Measurements from ENCODE around the gene SHC2. TPM values are rescaled to one million over a fixed set of nuclear protein-coding genes. Genes with fewer than 3 reads are reported as not detected.

The SHC2 gene
- total RNA-seq, 1 experiment from 2014 or later: 6.7 TPM

DNA sequence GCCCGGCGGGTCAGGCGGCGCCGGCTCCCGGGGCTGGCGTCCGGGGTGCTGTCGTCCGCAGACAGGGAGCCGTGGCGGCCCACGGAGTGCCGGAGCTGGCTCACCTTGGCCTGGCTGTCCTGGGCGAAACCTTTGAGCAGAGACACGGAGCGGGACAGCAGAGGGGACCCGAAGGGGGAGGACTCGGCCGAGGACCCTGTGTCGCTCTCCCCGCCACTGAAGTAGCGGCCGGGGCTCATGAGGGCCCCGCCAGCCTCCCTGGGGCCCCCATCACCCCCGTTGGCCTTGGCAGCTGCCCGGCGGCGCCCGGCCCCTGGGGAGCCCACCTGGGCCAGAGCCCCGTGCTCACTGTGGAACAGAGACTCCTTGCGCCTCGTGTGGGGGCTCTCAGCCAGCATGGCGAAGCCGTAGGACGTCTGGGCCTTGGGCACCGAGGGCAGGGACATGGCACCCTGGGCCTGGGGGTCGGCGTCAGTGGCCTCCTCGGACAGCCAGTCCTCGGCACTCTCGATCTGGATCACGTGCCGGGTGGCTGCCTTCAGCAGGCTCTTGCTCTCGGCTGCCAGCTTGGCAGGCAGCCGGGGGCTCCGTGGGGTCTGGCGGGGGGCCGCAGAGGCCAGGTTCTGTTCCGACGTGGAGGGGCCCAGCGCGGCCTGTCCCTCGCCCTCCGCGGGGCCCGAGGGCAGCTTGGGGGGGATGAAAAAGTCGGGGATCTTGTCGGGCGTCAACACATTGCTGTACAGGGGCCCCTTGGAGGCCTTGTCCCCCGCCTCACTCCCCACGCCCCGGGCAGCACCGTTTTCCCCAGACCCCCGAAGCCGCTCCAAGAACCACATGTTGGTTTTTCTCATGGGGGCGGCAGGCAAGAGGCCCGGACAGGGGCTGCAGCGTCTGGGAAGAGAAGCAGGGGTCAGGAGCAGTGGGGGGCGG lies 53.1 kb downstream of the SHC2 start:
- DNase-seq (ENCODE audit: low read depth, low spot score) (no peak), ATAC-seq (no peak)
- ChIA-PET CTCF (no interaction called here), POLR2A (no interaction called here)
- no peak for TF ChIP-seq POLR2AphosphoS5 (IDR thresholded peaks at IDR 0.05; ENCODE audit: low read depth, low read length)
- no peak for TF ChIP-seq TCF7L2 (IDR thresholded peaks at IDR 0.05; ENCODE audit: low read depth, low read length)
- TF ChIP-seq SIN3A (IDR thresholded peaks at IDR 0.05; ENCODE audit: borderline replicate concordance, insufficient read depth, low read depth, low read length): no peak
- TF ChIP-seq, protein P1, sequence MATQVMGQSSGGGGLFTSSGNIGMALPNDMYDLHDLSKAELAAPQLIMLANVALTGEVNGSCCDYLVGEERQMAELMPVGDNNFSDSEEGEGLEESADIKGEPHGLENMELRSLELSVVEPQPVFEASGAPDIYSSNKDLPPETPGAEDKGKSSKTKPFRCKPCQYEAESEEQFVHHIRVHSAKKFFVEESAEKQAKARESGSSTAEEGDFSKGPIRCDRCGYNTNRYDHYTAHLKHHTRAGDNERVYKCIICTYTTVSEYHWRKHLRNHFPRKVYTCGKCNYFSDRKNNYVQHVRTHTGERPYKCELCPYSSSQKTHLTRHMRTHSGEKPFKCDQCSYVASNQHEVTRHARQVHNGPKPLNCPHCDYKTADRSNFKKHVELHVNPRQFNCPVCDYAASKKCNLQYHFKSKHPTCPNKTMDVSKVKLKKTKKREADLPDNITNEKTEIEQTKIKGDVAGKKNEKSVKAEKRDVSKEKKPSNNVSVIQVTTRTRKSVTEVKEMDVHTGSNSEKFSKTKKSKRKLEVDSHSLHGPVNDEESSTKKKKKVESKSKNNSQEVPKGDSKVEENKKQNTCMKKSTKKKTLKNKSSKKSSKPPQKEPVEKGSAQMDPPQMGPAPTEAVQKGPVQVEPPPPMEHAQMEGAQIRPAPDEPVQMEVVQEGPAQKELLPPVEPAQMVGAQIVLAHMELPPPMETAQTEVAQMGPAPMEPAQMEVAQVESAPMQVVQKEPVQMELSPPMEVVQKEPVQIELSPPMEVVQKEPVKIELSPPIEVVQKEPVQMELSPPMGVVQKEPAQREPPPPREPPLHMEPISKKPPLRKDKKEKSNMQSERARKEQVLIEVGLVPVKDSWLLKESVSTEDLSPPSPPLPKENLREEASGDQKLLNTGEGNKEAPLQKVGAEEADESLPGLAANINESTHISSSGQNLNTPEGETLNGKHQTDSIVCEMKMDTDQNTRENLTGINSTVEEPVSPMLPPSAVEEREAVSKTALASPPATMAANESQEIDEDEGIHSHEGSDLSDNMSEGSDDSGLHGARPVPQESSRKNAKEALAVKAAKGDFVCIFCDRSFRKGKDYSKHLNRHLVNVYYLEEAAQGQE (IDR thresholded peaks at IDR 0.05; ENCODE audit: insufficient read depth in 1 of 2, low read depth in 2 of 2, low read length in 1 of 2): no peak
- TF ChIP-seq, protein P2, sequence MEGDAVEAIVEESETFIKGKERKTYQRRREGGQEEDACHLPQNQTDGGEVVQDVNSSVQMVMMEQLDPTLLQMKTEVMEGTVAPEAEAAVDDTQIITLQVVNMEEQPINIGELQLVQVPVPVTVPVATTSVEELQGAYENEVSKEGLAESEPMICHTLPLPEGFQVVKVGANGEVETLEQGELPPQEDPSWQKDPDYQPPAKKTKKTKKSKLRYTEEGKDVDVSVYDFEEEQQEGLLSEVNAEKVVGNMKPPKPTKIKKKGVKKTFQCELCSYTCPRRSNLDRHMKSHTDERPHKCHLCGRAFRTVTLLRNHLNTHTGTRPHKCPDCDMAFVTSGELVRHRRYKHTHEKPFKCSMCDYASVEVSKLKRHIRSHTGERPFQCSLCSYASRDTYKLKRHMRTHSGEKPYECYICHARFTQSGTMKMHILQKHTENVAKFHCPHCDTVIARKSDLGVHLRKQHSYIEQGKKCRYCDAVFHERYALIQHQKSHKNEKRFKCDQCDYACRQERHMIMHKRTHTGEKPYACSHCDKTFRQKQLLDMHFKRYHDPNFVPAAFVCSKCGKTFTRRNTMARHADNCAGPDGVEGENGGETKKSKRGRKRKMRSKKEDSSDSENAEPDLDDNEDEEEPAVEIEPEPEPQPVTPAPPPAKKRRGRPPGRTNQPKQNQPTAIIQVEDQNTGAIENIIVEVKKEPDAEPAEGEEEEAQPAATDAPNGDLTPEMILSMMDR (IDR thresholded peaks at IDR 0.05): no peak
- H3K9me3 ChIP-seq (ENCODE audit: control insufficient read depth, insufficient read depth, low read depth, low read length): no peaks in the 10 kb centered on the region
- H3K36me3 ChIP-seq (ENCODE audit: control insufficient read depth, insufficient read depth, low read length): no peaks in the 10 kb centered on the region
- intact Hi-C loops (cut with micrococcal nuclease; ENCODE audit: unreplicated experiment) (no loop called here), in situ Hi-C loops (cut with HindIII; ENCODE audit: low pct_unique_long_range_greater_than_20kb, low sequenced_read_pairs) (no loop called here)
- no TSS peak for BruUV-seq (replicated peaks)
- H3K4me1 ChIP-seq (ENCODE audit: control insufficient read depth, insufficient read depth, low read length): peaks cover 26% of the 10 kb centered on the region
- no peak overlapping the region for H3K27ac ChIP-seq (ENCODE audit: low read length)
- peak overlapping the region; percentile 34 to 49 for H3K4me3 ChIP-seq (ENCODE audit: low read depth in 2 of 2, low read length in 2 of 2)
- no peaks in the 10 kb centered on the region for H3K27me3 ChIP-seq (ENCODE audit: control insufficient read depth, insufficient read depth, low read length)

DNA sequence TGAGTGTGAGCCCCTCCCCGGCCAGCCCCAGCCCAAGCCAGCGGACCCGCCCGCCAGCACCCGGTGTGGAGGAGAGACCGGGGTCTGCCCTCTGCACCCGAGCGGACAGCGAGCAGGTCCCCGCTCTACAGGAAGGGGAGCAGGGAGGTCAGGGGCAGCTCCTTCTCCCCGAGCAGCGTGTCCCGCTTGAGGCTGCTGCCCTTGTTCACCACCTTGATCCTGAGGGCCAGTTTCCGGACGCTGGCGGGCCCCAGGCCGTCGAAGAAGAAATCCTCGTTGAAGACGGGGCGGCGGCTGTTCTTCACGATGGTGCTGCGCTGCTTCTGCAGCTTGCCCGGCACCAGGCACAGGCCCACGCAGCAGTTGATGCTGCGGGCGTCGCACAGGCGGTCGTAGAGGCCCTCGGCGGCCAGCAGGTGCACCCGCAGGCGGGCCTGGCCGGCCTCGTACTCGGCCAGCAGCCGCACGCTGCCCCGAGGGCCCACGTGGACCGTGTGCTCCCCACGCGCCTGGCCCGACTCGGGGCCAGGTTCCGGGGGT lies 53.8 kb downstream of the SHC2 start:
- no peak for ATAC-seq
- POLR2A ChIA-PET: no interaction called here
- no peak for DNase-seq (ENCODE audit: low read depth, low spot score)
- TF ChIP-seq, protein P2 (IDR thresholded peaks at IDR 0.05): no peak
- TF ChIP-seq, protein P1 (IDR thresholded peaks at IDR 0.05; ENCODE audit: insufficient read depth in 1 of 2, low read depth in 2 of 2, low read length in 1 of 2): no peak
- no peak for TF ChIP-seq SIN3A (IDR thresholded peaks at IDR 0.05; ENCODE audit: borderline replicate concordance, insufficient read depth, low read depth, low read length)
- TF ChIP-seq POLR2AphosphoS5 (IDR thresholded peaks at IDR 0.05; ENCODE audit: low read depth, low read length): no peak
- TF ChIP-seq TCF7L2 (IDR thresholded peaks at IDR 0.05; ENCODE audit: low read depth, low read length): no peak
- BruUV-seq (replicated peaks): no TSS peak
- Histone ChIP-seq H3K9me3 (ENCODE audit: control insufficient read depth, insufficient read depth, low read depth, low read length) (no peaks in the 10 kb centered on the region), H3K27ac (ENCODE audit: low read length) (no peak overlapping the region), H3K36me3 (ENCODE audit: control insufficient read depth, insufficient read depth, low read length) (no peaks in the 10 kb centered on the region), H3K4me1 (ENCODE audit: control insufficient read depth, insufficient read depth, low read length) (peaks cover 26% of the 10 kb centered on the region), H3K4me3 (ENCODE audit: low read depth in 2 of 2, low read length in 2 of 2) (no peak overlapping the region), H3K27me3 (ENCODE audit: control insufficient read depth, insufficient read depth, low read length) (no peaks in the 10 kb centered on the region)
- in situ Hi-C loops (cut with HindIII; ENCODE audit: low pct_unique_long_range_greater_than_20kb, low sequenced_read_pairs) (no loop called here), intact Hi-C loops (cut with micrococcal nuclease; ENCODE audit: unreplicated experiment) (no loop called here)
- CTCF ChIA-PET: no interaction called here
